ENCODE results near the gene AGAP1.

Gene AGAP1

DNA sequence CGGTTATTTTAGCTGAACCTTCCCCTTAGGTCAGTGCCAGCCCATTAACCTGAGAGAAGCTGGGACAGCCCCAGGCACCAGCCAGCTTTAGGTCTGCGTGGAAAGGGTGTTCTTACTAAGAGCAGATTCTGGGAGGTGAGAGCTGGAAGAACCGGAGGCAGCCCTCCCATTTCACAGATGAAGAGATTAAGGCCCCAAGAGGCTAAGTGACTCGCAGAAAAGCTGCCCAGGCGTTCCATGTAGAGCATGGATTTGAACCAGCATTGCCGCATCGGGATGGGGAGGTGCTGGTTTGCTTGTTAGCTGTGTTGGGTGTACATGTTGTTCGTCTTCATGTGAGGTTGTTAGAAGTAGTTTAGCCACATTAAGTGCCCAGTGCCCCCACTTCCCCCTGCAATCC is 203.2 kb downstream of the AGAP1 start:
- ATAC-seq: no peak

DNA sequence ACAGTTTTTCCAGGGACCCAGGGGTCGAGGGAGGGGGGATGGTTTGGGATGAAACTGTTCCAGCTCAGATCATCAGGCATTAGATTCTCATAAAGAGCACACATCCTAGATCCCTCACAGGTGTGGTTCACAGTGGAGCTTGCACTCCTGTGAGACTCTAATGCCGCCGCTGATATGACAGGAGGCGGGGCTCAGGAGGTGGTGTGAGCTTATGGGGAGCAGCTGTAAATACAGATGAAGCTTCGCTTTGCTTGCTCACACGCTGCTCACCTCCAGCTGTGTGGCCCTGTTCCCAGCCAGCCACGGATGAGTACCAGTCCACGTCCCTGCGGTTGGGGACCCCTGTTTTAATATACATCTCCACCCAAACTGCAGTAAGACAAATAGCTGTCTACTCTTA is 204.2 kb downstream of the AGAP1 start:
- ATAC-seq: no peak

DNA sequence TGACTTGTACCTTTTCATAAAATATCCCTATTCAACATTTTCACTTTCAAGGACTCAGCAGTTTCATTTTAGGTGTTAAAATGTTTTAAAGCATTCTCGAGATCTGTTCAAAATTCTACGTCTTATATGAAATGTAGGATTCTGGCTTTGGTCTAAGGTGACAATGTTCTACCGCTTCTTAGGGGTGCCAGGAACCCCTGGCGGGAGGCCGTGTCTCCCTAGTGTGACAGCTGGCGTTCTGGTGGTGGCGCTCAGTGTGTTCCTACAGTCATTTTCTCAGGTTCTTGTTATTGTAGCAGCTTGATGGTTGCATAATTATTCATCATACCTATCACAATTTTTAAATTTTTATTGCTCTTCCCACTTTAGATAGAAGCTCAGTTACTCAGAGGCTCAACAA is 204.6 kb downstream of the AGAP1 start:
- no peak for ATAC-seq

DNA sequence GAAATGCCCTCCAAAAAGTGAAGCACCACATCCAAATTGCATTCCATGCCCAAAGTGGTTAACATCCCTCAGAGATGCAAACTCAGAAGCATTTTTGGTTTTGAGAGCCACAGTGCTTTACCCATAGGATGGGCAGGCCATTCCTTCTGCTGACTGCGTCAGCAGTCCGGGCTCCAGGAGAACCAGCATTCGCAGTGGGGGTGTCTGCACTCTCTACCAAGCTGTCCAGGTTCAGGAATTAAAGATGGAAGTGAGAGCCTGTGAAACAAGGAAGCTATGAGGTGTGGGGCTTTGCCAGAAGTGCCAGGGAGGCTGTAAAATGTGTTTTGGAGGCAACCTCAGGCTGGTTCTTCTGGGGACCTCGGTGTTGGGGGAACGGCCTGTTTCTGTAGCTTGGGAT is 205.7 kb downstream of the AGAP1 start:
- ATAC-seq: no peak

DNA sequence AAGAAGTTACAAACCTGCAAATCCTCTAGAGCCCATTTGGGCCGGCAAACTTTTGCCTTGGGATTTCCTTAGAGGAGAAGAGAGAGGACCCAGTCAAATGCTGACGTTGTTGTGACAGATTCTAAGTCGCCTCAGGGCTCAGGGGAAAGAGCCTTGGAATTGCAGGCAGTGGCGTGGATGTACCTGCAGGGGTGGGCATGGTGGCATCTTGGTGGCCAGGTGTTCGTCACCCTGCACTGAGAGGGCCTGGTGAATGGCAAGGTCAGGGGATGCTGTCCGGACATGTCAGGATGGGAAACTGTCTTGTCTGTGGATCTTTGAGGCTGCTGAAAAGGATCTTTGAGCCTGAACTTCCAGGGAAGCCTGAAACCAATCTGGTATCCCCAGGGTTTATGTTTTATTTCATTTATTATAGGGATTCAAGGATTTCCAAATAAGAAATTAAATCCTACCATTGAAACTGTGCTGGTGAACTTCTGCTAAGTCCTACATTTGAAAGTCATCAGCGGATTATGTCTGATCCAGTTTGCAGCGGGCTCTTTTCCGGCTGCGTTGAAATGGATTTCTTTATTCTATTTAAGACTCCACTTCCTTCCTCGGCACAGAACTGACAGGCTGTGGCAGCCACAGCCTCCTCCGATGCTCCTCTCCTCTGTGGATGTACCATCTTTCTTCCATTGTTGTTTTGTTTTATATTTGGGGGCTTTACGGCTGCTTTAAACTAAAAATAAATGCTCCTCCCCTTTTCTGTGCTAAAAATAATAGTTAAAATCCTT is 207.6 kb downstream of the AGAP1 start:
- ATAC-seq: no peak

DNA sequence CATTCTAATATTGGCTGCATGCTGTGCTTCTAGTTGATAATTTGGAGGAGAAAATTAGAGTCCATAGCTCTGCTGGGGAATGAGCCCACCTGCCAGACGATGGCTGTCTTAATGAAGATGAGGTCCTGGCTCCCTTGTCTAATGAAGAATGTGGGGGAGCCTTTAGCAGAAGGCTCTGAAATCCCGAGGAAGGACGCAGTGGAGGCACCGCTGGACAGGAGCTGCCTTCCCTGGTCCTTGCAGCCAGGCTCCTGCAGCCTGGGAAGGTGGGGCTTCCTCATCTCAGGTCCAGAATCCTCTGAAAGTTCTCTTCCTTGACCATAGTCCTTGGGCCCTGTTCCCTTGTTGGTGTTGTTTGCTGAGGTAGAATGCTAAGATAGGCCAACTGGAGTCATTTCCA is 208.3 kb downstream of the AGAP1 start:
- ATAC-seq: no peak

DNA sequence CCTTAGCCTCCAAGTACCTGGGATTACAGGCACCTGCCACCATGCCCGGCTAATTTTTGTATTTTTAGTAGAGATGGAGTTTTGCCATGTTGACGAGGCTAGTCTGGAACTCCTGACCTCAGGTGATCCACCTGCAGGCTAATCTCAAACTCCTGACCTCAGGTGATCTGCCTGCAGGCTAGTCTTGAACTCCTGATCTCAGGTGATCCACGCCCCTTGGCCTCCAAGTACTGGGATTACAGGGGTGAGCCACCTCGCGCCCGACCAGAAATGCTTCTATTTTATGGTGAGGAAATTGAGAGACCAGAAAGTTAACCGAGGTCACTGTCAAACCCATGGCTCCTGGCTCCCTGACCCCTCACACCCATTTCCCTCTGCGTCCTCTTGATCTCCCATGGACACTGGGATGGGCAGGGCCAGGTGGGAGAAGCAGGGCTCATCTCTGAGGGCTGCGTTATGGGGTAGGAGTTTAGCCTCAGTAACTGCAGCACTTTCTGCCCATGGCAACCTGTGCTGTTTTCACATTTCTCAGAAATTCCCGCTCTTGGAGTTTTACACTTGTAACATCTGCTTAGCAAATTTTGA is 210.0 kb downstream of the AGAP1 start:
- ATAC-seq: no peak

DNA sequence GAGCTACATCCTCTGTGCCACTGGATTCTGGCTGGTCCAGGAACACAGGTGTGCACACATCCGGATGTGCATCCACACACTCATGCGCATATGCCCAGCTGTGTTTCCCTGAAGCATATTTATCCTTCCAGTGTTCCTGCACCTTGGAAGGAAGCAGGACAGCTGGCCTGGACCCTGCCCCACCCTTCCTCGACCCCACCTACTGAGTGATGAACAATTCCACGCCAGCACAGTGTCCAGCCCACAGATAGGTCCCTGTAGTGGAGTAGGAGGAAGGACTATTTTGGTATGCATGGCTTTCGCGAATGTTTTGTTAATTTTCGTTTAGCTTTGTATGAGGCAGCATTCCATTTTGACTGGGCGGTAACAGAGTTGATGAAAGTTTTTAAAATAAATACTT is 211.5 kb downstream of the AGAP1 start:
- no peak for ATAC-seq

DNA sequence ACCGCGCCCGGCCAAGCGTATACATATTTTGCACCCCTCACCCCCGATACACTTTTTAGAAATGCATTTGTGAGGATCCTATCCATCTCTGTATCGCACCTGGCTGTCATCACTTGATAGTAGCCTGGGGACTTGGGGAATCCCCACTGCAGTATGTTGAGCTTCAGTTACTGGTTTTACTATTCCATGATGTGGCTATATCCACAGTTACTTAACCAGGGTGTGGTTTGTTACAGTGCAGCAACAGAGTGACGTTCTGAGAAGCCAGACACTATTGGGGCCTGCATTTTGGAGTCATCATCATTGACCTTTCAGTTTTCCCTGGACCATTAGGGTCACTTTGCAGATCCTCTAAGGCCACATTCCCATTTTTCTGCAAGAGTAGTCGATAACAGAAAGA is 212.7 kb downstream of the AGAP1 start:
- no peak for ATAC-seq

DNA sequence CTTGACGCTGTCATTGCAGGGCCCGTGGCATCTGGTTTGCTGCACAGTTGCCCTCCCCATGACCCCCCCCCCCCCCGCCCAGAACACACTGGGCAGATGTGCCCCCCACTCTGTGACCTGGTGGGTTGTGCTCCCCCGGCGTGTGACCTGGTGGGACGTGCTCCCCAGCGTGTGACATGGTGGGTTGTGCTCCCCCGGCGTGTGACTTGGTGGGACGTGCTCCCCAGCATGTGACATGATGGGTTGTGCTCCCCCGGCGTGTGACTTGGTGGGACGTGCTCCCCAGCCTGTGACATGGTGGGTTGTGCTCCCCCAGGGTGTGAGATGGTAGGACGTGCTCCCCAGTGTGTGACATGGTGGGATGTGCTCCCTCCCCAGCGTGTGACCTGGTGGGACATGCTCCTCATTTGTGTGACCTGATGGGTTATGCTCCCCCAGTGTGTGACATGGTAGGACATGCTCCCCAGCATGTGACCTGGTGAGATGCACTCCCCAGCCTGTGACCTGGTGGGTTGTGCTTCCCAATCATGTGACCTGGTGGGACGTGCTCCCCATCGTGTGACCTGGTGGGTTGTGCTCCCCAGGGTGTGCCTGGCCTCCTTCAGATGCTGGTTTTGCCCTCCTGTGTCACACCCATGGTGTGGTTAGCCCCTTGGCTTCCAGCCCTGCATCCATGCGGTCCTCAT is 213.7 kb downstream of the AGAP1 start:
- ATAC-seq: no peak

DNA sequence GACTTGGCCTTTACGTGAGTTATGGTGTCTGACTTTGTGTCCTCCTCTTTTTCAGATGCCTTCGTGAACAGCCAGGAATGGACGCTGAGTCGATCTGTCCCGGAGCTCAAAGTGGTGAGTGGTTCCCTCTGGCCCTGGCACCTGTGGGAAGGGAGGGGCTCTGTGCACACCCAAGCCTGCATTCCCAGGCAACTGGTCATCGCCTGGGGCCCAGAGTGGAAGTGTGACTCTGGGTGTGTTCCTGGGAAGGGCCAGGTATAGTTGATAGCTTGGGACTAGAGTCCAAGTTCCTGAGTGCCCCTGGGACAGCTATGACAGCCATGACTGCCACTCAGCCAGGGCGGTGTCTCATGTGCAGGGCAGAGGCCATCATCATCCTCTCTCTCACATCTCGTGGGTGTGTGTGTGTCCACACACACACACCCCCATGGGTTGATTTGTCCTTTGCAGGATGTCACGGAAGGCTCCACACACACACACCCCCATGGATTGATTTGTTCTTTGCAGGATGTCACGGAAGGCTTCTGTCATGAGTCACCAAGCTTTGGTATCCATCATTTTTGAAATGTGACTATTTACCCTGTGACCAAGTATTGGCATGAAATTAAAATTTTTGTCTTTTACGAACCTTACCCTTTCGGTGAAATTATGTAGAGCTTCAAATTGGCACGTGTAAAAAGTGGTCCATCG is 215.4 kb downstream of the AGAP1 start:
- no peak for ATAC-seq

DNA sequence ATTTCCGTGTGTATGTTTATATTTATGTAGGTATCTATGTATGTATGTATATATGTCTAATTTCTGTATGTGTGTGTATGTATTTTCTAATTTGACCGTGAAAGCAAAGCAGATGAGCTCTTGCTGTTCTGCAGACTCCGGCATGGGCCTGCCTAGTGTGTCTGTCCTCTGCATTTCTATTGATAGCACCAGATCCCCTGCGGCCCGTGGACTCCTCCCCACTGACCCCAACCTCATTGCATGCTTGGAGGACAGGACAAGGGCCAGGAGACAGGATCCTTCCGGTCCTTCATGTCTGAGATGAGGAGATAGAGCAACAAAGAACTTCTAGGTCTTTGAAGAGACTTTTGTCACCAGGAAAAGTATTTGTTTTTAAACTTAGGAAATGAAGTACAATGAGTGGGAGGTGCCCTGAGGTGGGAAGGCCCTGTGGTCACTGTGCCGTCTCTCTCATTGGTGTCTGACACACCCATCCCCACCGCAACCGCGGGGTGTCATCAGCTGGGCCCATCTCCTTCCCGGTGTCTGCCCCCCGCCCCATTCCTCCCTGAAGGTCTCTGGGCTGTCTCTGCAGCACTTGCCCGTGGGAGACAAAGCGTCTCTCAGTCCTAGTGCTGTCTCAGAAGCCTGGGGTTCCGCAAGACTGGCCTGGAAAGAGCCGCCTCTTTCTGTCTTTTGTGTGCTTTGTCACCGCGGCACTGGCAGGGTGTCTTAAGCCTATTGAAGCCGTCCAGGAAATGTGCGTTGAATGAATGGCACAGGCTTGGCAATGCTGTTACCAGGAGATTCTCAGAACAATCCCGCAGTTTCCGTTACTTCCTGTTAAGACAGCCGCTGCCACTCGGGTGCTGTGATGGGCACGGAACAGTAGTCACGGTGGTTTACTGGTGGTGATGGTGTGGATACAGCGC is 216.4 kb downstream of the AGAP1 start:
- no peak for ATAC-seq

DNA sequence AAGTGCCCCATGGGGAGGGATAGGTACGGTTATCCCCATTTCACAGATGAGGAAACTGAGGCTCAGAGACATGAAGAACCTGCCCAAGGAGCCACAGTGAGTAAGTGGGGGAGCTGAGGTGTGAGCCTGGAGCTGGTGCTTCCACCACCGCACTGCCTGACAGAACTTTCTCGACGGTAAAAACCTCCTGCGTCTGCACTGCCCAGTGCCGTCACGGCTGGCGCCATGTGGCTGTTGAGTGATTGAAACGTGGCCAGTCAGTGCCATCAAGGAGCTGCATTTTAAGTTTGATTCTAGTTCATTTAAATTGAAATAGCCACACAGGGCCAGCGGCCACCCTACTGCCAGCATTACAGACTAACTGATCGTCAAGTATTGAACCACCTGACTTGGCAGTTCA is 217.1 kb downstream of the AGAP1 start:
- ATAC-seq: no peak

DNA sequence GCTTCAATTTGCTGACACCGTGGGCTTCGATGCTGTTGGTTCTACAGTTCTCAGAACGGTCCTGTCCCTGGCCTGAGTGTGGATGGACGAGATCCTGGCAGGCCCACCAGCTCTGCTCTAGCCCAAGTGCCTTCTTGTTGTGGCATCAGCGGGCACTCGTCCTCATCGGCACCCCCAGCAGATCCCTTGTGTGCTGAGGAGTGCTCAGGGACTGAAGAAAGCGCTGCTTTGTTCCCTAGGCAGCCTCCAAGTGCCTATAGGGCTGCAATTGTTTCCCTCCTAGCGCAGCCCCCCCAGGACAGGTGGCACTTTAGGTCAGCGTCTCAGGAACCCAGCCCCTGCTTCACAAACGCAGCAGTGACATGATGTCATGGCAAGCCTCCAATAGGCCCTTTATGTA is 217.7 kb downstream of the AGAP1 start:
- no peak for ATAC-seq

DNA sequence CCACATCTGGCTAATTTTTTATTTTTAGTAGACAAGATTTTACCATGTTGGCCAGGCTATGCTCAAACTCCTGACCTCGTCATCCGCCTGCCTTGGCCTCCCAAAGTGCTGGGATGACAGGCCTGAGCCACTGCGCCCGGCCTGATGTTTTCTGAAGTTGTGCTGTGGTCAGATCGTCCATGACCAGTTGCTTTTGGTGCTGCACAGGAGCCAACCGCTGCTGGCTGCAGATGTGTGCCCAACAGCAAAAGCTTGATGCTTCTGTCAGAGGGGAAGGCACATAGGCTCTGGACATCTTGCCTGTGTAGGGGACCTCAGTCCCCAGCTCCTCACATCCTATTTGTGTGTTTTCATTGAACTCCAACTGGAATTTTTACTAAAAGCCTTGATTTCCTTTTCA is 218.3 kb downstream of the AGAP1 start:
- ATAC-seq: no peak

DNA sequence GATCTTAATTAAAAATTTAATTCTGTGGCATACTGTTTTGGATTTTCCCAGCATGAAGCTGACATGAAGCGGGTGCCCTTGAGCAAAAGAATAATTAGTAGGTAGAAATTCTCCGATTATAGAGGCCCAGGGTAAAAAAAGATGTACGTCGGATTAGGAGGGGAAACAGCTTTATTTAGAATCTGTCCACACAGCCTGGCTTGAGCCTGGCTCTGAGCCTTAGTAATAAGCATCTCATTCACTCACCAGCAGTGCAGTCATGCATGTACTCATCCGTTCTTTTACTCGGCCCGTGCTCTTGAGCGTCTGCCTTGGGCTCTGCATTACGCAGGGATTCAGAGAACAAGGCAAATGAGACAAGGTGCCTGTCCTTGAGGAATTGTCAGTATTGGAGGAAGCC is 219.3 kb downstream of the AGAP1 start:
- no peak for ATAC-seq

DNA sequence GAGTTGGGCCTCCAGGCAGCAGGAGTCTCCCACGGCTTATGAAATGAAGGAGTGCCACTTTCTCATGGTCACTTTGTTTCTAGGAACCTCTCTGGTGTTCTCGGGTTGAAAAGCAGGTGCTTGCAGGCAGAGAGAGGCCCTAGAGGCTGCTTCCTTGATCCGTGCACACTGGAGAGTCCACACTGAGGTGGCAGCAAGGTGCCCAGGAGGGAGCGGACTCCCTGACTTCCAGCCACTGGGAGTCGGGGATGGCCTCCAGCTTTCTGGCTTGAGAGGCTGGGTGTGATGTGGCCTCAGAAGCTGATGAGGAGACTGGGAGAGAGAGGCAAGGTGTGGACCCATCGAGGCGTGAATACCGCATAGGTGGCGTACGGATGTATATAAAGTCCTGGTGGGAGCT is 221.8 kb downstream of the AGAP1 start:
- no peak for ATAC-seq

DNA sequence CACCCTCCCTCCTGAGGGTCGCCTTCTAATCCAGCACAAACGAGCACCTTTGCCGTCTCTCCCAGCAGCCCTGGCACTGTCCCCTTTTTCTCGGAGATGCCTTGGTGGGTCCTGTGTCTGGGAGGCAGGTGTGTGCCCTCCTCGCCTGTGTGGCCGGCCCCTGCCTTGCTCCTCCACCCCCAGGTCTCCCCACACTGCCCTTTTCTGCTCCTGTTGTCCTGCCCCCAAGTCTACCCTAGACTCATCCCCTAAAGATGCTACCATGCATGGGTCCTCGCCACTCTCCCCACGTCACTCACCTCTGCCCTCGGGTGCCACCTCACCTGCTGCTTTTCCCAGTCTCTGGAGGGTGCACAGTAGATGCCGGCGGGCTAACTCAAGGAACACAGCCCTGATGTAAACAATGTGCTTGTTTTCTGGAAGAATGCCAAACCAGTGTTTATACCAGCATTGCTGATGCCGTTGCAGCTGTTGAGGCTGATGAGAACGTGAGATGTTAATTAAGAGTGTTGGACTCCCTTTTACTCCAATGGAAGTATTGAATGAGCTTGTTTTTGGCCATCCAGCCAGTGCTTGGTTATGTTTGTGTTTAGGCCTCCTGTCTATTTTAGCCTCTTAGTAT is 223.1 kb downstream of the AGAP1 start:
- no peak for ATAC-seq

DNA sequence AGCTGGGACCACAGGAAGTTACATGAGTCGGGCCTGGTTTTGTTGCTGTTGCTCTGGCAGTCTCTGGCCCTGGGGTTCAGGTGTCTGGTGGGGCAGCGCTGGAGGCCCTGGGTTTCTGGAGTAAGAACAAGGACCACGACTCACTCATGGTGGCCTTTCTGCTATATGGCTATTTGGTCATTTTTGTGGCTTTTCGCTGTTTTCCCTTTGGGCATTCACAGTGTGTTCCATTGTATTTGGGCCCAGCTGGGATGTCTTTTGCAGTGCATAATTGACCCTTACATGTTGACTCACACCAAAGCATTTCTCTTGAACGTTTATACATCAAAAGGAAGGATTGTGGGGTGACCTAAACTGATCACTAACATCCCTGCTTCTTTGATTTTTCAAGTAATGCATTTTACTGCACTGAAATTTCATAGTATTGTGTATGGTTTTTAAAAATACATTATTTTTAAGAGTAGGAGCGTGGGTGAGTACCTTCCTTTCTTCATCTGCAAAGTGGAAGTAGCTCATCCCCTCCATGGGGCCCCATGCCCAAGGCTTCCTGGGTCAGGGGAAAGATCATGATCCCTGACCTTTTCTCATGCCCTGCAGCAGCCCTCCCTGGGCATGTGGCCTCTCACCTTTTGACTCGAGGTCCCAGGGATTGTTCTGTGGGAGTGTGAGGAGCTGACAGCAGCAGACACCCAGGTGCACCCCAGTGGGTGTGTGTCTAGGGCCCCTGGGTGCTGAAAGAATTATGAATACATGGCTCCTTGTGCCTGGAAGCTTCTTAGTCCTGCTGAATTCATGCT is 225.5 kb downstream of the AGAP1 start:
- no peak for ATAC-seq

DNA sequence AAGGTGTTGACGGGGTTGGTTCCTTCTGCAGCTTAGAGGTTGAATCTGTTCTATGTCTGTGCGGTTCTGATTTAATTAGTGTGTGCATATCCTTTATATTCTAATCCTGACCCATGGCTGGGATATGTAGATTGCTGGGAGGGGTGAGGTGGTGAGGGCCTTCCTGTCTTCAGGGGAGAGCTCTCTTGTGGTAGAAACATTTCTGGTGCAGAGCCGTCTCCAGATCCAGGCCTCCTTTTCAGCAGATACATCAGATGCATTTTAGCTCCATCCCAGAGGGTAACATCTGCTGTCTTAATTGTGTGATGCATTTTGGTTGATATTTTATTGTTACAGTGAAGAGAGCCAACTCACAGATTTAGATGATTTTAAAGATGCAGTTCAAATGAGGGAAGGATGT is 227.8 kb downstream of the AGAP1 start:
- no peak for ATAC-seq

DNA sequence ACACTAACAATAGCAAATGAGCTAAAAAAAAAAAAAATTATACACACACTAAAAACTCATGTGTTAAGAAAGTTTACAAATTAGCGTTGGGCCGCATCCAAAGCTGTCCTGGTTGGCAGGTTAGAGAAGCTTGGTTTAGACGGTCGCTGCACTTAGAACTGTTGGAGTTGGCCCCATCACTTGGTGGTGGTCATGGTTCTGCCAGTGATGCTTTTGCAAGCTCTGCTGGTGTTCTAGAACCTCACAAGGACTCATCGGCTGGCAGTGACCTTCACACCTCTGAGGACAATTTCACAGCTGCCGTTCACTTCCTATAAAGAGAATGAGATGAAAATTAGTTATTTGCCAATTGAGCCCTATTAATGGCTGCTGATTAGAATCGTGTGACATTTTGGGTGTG is 229.0 kb downstream of the AGAP1 start:
- ATAC-seq: no peak

All from activated CD4-positive, CD25-positive, alpha-beta regulatory T cell treated with anti-CD3 and anti-CD28 coated beads, Interleukin-2, amount 50 U/mL, for 24 hours (primary cell).